Measurements from ENCODE around the gene BBS4. TPM values are rescaled to one million over a fixed set of nuclear protein-coding genes. Genes with fewer than 3 reads are reported as not detected.

BBS4 gene
- total and polyA plus RNA-seq, 5 donors from 2014 or later: 6.3 to 16.1 (median 12.8) TPM

DNA sequence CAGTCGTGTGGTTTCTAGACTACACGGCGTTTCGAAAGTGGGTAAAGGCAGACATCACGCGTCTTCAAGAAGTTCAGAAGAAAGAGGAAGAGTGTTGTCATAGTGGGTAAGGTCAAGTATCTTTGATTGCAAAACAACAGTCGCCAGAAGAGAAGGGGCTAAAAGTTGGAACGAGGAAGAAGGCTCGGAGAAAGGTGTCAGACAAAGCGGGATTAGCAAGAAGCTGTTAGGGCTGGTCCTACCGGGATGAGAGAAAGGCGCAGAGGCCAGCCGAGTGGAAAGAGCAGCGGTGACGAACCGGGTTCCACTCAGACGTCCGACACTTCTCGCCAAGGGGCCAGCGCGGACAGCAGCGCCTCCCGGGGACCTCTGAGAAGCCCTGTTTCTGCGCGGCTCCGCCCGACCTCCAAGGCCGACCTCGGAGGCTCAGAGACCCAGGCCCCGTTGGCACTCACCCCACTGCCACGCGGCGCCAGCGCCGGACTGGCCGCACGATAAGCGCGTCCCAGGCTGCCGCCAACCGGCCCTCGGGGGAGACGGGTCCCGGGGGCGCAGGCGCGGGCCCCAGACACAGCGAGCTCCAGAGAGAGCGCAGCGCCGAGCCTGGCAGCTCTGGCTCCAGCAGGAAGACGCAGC is 97.1 kb downstream of the BBS4 start:
- H3K27me3 Mint-ChIP-seq: peaks cover 8% of the 10 kb centered on the region
- peaks cover 22 to 60% (median 49%) of the 10 kb centered on the region in 4 donors for H3K4me1 Mint-ChIP-seq
- Histone ChIP-seq H3K4me3 (ENCODE audit: low read depth, low read length) (peak overlapping the region; percentile 96), H3K36me3 (ENCODE audit: control insufficient read depth, insufficient read depth, low read length) (peaks cover 16% of the 10 kb centered on the region), H3K9me3 (ENCODE audit: control insufficient read depth in 2 of 2, low read length in 2 of 2) (no peaks in the 10 kb centered on the region), H3K27ac (ENCODE audit: insufficient read depth, low read length, poor library complexity, severe bottlenecking) (peak overlapping the region; percentile 96), H3K27me3 (ENCODE audit: control insufficient read depth, insufficient read depth, low read length) (no peaks in the 10 kb centered on the region), H3K4me1 (ENCODE audit: control insufficient read depth, insufficient read depth, low read length, poor library complexity, severe bottlenecking) (peaks cover 43% of the 10 kb centered on the region)
- DNase-seq (peak; percentile 9 to 80 (median 67)), ATAC-seq (ENCODE audit: low read depth in 2 of 2) (no peak)
- H3K9me3 Mint-ChIP-seq: no peaks in the 10 kb centered on the region
- H3K36me3 Mint-ChIP-seq: peaks cover 29% of the 10 kb centered on the region
- H3K27ac Mint-ChIP-seq: peak overlapping the region; percentile 97 to 98 (median 98)
- peak overlapping the region; percentile 93 to 99 (median 97) for H3K4me3 Mint-ChIP-seq

DNA sequence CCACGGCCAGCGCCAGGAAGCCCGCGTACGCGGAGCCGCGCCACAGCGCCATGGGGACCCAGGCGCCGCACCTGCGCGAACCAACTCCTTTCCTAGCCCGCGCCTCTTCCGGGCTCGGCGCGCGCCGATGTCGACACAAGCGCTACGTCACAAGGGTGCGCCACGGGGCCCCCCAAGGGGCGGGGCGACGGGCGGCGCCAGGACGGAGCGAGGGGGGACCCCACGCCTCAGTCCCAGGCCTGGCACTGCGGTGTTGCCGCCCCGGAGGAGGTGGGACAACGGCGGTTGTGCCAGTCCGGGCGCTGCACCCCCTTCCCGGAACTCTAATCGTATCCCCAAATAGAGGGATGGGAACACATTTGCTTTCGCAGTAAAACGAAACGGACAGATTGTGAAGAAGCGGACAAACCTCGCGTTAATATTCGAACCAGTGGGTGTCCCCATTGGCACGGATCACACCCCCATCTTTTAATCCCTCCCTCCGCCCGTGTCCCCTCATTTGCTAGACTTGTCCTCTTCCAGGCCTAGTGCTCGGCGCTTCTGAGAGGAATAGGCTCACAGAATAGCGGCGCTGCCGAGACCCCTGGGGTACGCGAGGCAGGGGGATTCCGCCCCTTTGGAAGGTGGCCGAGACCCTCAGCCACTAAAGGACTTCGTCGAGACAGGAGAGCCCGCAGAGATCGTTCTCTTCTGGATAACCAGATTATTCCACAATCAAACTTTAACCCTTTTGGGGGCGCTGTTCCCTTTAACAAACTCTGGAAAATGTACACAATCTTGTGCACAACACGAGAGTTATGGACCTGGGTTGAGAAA is 97.8 kb downstream of the BBS4 start, which contains the start of gene ADPGK:
Gene ADPGK (minus strand): TSS at position 119 of the 816 bp plus-strand sequence. CDS start 67 bp downstream, at position 52.
- ATAC-seq (ENCODE audit: low read depth in 2 of 2) (peak; percentile 83 to 85), DNase-seq (peak; percentile 92 to 97 (median 96))
- H3K4me3 Mint-ChIP-seq: peak within 1 kb of the TSS; percentile 93 to 99 (median 97)
- Histone ChIP-seq H3K4me1 (ENCODE audit: control insufficient read depth, insufficient read depth, low read length, poor library complexity, severe bottlenecking) (peaks cover 43% of the 10 kb centered on the region), H3K27me3 (ENCODE audit: control insufficient read depth, insufficient read depth, low read length) (no peaks in the 10 kb centered on the region), H3K4me3 (ENCODE audit: low read depth, low read length) (peak within 1 kb of the TSS; percentile 96), H3K36me3 (ENCODE audit: control insufficient read depth, insufficient read depth, low read length) (peaks cover 10% of the 10 kb centered on the region), H3K27ac (ENCODE audit: insufficient read depth, low read length, poor library complexity, severe bottlenecking) (peak within 1 kb of the TSS; percentile 96), H3K9me3 (ENCODE audit: control insufficient read depth in 2 of 2, low read length in 2 of 2) (no peaks in the 10 kb centered on the region)
- no peaks in the 10 kb centered on the region for H3K9me3 Mint-ChIP-seq
- peaks cover 15 to 53% (median 42%) of the 10 kb centered on the region in 4 donors for H3K4me1 Mint-ChIP-seq
- H3K27ac Mint-ChIP-seq: peak within 1 kb of the TSS; percentile 97 to 98 (median 98)
- H3K27me3 Mint-ChIP-seq: peaks cover 8% of the 10 kb centered on the region
- peaks cover 22% of the 10 kb centered on the region for H3K36me3 Mint-ChIP-seq

DNA sequence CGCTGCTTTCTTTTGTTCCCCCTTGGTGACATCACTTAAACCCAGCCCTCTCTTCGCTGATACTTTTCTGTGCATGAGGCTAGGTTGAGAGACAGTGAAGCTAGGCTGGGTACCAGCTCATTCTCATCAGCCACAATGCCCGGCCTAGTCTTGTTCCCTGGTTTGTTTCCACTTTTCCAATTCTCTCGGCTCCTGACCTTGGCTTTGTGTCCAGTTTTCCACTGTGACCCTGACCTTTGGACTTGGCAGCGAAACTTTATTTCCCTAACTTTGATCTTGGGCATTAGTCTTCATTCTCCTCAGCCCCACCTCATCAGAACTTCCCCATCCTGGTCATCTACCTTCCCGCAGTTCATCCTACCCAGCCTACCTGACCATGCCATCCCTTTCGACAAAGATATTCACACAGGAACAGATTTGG is 98.5 kb downstream of the BBS4 start:
- H3K4me1 ChIP-seq (ENCODE audit: control insufficient read depth, insufficient read depth, low read length, poor library complexity, severe bottlenecking): peaks cover 41% of the 10 kb centered on the region
- Mint-ChIP-seq H3K4me3 (peak overlapping the region; percentile 93 to 99 (median 95)), H3K4me1 (peaks cover 13 to 50% (median 40%) of the 10 kb centered on the region in 4 donors), H3K9me3 (no peaks in the 10 kb centered on the region), H3K27ac (peak overlapping the region; percentile 97 to 98 (median 98)), H3K27me3 (peaks cover 8% of the 10 kb centered on the region), H3K36me3 (peaks cover 19% of the 10 kb centered on the region)
- ATAC-seq (ENCODE audit: low read depth in 2 of 2): peak in 1 of 2 donors; percentile 2
- no peak for DNase-seq
- peak overlapping the region; percentile 96 for H3K27ac ChIP-seq (ENCODE audit: insufficient read depth, low read length, poor library complexity, severe bottlenecking)
- H3K36me3 ChIP-seq (ENCODE audit: control insufficient read depth, insufficient read depth, low read length): peaks cover 6% of the 10 kb centered on the region
- no peaks in the 10 kb centered on the region for H3K9me3 ChIP-seq (ENCODE audit: control insufficient read depth in 2 of 2, low read length in 2 of 2)
- H3K27me3 ChIP-seq (ENCODE audit: control insufficient read depth, insufficient read depth, low read length): peaks cover under 1% of the 10 kb centered on the region
- H3K4me3 ChIP-seq (ENCODE audit: low read depth, low read length): peak overlapping the region; percentile 92

DNA sequence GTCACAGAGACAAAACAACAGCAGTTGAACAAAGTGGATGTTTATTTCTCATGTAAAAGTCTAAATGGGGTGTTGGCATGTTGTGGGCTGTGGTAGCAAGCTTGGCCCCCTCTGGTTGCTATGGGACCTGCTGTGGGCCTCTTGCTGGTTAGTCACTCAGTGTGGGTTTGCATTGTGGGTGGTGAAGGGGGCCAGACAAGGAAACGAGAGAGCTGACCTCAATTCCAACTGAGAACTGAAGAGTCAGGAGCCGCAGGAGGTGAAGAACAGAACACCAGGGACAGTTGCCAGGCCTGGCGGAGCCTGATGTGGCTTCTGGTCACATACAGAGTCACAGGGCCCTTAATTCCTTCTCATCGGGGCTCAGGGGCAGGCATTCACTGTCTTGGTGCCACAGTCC is 99.4 kb downstream of the BBS4 start:
- Mint-ChIP-seq H3K4me3 (peak overlapping the region in 2 of 4 donors; percentile 34 to 94), H3K9me3 (no peaks in the 10 kb centered on the region), H3K27ac (peak overlapping the region; percentile 31 to 98 (median 97)), H3K36me3 (peaks cover 12% of the 10 kb centered on the region), H3K4me1 (peaks cover 13 to 41% (median 32%) of the 10 kb centered on the region in 4 donors), H3K27me3 (peaks cover 12% of the 10 kb centered on the region)
- peak in 1 of 3 donors; percentile 32 for DNase-seq
- no peak overlapping the region for H3K4me3 ChIP-seq (ENCODE audit: low read depth, low read length)
- peaks cover 37% of the 10 kb centered on the region for H3K4me1 ChIP-seq (ENCODE audit: control insufficient read depth, insufficient read depth, low read length, poor library complexity, severe bottlenecking)
- ATAC-seq (ENCODE audit: low read depth in 2 of 2): no peak
- H3K9me3 ChIP-seq (ENCODE audit: control insufficient read depth in 2 of 2, low read length in 2 of 2): no peaks in the 10 kb centered on the region
- H3K27ac ChIP-seq (ENCODE audit: insufficient read depth, low read length, poor library complexity, severe bottlenecking): peak overlapping the region; percentile 96
- peaks cover 2% of the 10 kb centered on the region for H3K27me3 ChIP-seq (ENCODE audit: control insufficient read depth, insufficient read depth, low read length)
- no peaks in the 10 kb centered on the region for H3K36me3 ChIP-seq (ENCODE audit: control insufficient read depth, insufficient read depth, low read length)

DNA sequence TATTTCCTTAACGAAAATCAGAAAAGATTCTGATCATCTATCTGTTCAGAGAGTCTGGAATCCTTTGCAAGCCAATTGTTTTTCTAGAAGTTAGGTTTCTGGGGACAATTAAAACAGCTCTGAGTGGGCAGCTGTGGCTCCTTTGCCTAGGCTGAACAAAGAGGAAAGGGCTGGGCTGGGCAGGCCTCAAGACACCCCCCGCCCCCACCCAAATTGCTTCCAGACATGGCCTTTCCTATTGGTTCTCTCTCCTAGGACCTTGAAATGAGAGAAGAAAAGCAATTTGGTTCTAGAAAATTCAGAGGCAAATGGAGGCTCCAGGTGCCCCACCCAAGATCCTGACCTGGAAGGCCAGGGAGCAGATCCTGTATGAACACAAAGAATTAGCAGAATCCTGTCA is 99.8 kb downstream of the BBS4 start:
- DNase-seq: no peak
- Histone ChIP-seq H3K27ac (ENCODE audit: insufficient read depth, low read length, poor library complexity, severe bottlenecking) (no peak overlapping the region), H3K27me3 (ENCODE audit: control insufficient read depth, insufficient read depth, low read length) (peaks cover 2% of the 10 kb centered on the region), H3K36me3 (ENCODE audit: control insufficient read depth, insufficient read depth, low read length) (no peaks in the 10 kb centered on the region), H3K4me3 (ENCODE audit: low read depth, low read length) (no peak overlapping the region), H3K9me3 (ENCODE audit: control insufficient read depth in 2 of 2, low read length in 2 of 2) (no peaks in the 10 kb centered on the region), H3K4me1 (ENCODE audit: control insufficient read depth, insufficient read depth, low read length, poor library complexity, severe bottlenecking) (peaks cover 37% of the 10 kb centered on the region)
- no peak for ATAC-seq (ENCODE audit: low read depth in 2 of 2)
- peaks cover 10% of the 10 kb centered on the region for H3K36me3 Mint-ChIP-seq
- H3K4me3 Mint-ChIP-seq: peak overlapping the region in 1 of 4 donors; percentile 34
- H3K4me1 Mint-ChIP-seq: peaks cover 13 to 38% (median 29%) of the 10 kb centered on the region in 4 donors
- H3K9me3 Mint-ChIP-seq: no peaks in the 10 kb centered on the region
- peaks cover 12% of the 10 kb centered on the region for H3K27me3 Mint-ChIP-seq
- peak overlapping the region in 1 of 3 donors; percentile 97 for H3K27ac Mint-ChIP-seq

DNA sequence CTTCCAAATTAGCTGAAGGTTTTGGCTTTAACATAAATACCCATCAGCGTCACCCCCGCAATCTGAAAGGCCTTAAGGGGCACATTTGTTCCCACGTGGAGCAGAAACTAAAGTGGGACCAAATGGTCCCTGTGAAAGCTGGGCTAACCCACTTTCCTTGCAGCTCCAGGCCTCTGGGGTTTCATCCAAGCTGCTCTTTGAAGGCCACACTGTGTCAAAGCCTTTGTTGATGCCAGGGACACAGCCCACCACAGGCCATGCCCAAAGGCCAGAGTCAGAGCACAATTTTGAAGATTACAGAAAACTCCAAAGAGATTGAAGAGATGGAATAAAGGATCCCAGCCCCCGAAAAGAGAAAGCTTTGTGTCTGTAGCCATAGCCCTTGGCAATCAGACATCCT is 100.2 kb downstream of the BBS4 start:
- H3K4me3 Mint-ChIP-seq: no peak overlapping the region
- no peak overlapping the region for H3K4me3 ChIP-seq (ENCODE audit: low read depth, low read length)
- H3K27ac ChIP-seq (ENCODE audit: insufficient read depth, low read length, poor library complexity, severe bottlenecking): no peak overlapping the region
- H3K4me1 Mint-ChIP-seq: peaks cover 11 to 34% (median 25%) of the 10 kb centered on the region in 4 donors
- ATAC-seq (ENCODE audit: low read depth in 2 of 2) (no peak), DNase-seq (no peak)
- no peaks in the 10 kb centered on the region for H3K9me3 ChIP-seq (ENCODE audit: control insufficient read depth in 2 of 2, low read length in 2 of 2)
- peaks cover 33% of the 10 kb centered on the region for H3K4me1 ChIP-seq (ENCODE audit: control insufficient read depth, insufficient read depth, low read length, poor library complexity, severe bottlenecking)
- H3K27ac Mint-ChIP-seq: no peak overlapping the region
- no peaks in the 10 kb centered on the region for H3K9me3 Mint-ChIP-seq
- peaks cover 12% of the 10 kb centered on the region for H3K27me3 Mint-ChIP-seq
- H3K36me3 Mint-ChIP-seq: peaks cover 6% of the 10 kb centered on the region
- peaks cover 2% of the 10 kb centered on the region for H3K27me3 ChIP-seq (ENCODE audit: control insufficient read depth, insufficient read depth, low read length)
- H3K36me3 ChIP-seq (ENCODE audit: control insufficient read depth, insufficient read depth, low read length): no peaks in the 10 kb centered on the region

DNA sequence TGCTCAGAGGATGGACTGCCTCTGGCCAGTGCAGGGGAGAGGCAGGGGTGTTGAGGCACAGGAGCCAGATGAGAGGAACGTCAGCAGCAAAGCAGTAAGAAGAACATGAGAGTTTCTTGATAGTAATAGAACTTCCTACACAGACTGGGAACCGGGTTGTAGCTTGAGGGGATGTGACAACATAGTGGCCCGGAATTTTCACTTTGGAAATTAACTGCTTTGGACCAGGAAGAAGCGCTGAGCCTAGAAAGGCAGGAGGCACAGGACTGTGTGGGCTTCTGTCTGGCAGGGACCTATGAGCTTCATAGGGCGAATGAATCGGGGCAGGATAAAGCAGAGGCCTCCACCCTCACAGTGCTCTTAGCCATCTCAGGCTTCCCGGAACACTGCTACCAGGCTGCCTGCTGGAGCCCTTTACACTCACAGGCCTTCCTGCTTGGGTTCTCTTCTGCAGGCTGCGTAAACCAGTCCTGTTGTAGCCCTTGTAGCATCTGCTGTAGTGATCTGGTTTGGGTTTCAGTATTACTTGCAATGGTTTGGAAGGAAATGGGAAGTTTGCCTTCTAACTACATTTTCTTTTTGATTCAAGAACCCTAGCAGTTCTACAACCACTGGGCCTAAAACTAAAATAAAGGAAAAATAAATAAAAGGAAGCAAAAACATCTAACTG is 100.8 kb downstream of the BBS4 start:
- Mint-ChIP-seq H3K4me1 (peaks cover 6 to 29% (median 19%) of the 10 kb centered on the region in 4 donors), H3K27ac (no peak overlapping the region), H3K4me3 (peak overlapping the region in 3 of 4 donors; percentile 8 to 48 (median 48)), H3K36me3 (peaks cover under 1% of the 10 kb centered on the region), H3K27me3 (peaks cover 12% of the 10 kb centered on the region), H3K9me3 (no peaks in the 10 kb centered on the region)
- no peak overlapping the region for H3K27ac ChIP-seq (ENCODE audit: insufficient read depth, low read length, poor library complexity, severe bottlenecking)
- H3K9me3 ChIP-seq (ENCODE audit: control insufficient read depth in 2 of 2, low read length in 2 of 2): no peaks in the 10 kb centered on the region
- no peak overlapping the region for H3K4me3 ChIP-seq (ENCODE audit: low read depth, low read length)
- no peaks in the 10 kb centered on the region for H3K36me3 ChIP-seq (ENCODE audit: control insufficient read depth, insufficient read depth, low read length)
- no peak for ATAC-seq (ENCODE audit: low read depth in 2 of 2)
- no peak for DNase-seq
- H3K4me1 ChIP-seq (ENCODE audit: control insufficient read depth, insufficient read depth, low read length, poor library complexity, severe bottlenecking): peaks cover 28% of the 10 kb centered on the region
- H3K27me3 ChIP-seq (ENCODE audit: control insufficient read depth, insufficient read depth, low read length): peaks cover 2% of the 10 kb centered on the region
